HEK293 (cell line): ENCODE results near the gene CAMKMT.

Source experiments
- GLI4 ChIP-seq: fragments of 450-650 bp; formaldehyde crosslinking; IDR thresholded peaks from 2 replicates; pipeline ENCODE4 v1.5.1; 2016; ENCODE audit warnings: missing biosample characterization, missing genetic modification characterization
- REPIN1 ChIP-seq: fragments of 450-650 bp; formaldehyde crosslinking; IDR thresholded peaks from 2 replicates; pipeline ENCODE4 v1.5.1; 2017; ENCODE audit warnings: missing biosample characterization, missing genetic modification characterization, low read depth
- SETDB1 ChIP-seq: IDR thresholded peaks from one replicate; pipeline ENCODE4 v1.6.1; 2017; ENCODE audit warnings: mild to moderate bottlenecking, low read length, moderate library complexity, mixed read lengths; ENCODE audit not compliant: insufficient read length
- ZNF10 ChIP-seq: fragments of 450-650 bp; formaldehyde crosslinking; IDR thresholded peaks from 2 replicates; pipeline ENCODE4 v1.5.1; 2017; ENCODE audit warnings: missing biosample characterization, missing genetic modification characterization
- ZNF341 ChIP-seq: fragments of 450-650 bp; formaldehyde crosslinking; IDR thresholded peaks from 2 replicates; pipeline ENCODE4; 2016; ENCODE audit warnings: low read depth, missing biosample characterization, missing genetic modification characterization
- ZNF416 ChIP-seq: fragments of 450-650 bp; formaldehyde crosslinking; IDR thresholded peaks from 2 replicates; pipeline ENCODE4 v1.5.1; 2016; ENCODE audit warnings: missing biosample characterization, missing genetic modification characterization
- ZNF776 ChIP-seq: fragments of 450-650 bp; formaldehyde crosslinking; IDR thresholded peaks from 2 replicates; pipeline ENCODE4 v1.5.0; 2017; ENCODE audit warnings: missing biosample characterization, missing genetic modification characterization, borderline replicate concordance
- TF ChIP-seq, protein P1 (sequence below): fragments of 450-650 bp; formaldehyde crosslinking; IDR thresholded peaks from 2 replicates; pipeline ENCODE4 v1.5.1; 2016; ENCODE audit warnings: missing biosample characterization, missing genetic modification characterization
- TF ChIP-seq, protein P2 (sequence below): fragments of 450-650 bp; formaldehyde crosslinking; IDR thresholded peaks from 2 replicates; pipeline ENCODE4 v1.5.1; 2016; ENCODE audit warnings: missing biosample characterization, missing genetic modification characterization
- TF ChIP-seq, protein P3 (sequence below): fragments of 450-650 bp; formaldehyde crosslinking; IDR thresholded peaks from 2 replicates; pipeline ENCODE4 v1.5.1; 2016; ENCODE audit warnings: missing biosample characterization, missing genetic modification characterization
- TF ChIP-seq, protein P4 (sequence below): fragments of 450-650 bp; formaldehyde crosslinking; IDR thresholded peaks from 2 replicates; pipeline ENCODE4 v1.5.1; 2016; ENCODE audit warnings: missing biosample characterization, missing genetic modification characterization

DNA sequence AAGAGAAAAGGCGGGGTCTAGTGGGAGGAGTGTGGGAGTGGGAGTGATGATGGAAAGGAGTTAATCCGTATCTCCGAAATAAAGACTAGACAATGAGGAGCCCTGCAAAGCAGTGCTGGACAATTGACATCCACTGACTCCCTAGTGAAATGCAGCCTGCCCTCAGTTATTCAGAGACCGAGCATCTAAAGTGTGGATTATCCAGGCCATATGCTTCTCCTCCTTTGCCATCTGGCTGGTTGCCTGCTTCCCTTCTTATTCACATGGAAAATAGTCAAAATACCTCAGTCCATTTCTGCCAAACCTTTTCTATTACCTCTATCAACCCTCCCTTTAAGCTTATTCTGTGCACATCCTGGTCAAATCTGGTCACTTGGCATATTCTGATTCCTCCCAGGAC, 291.0 kb downstream of the CAMKMT start:
- TF ChIP-seq, protein P1, sequence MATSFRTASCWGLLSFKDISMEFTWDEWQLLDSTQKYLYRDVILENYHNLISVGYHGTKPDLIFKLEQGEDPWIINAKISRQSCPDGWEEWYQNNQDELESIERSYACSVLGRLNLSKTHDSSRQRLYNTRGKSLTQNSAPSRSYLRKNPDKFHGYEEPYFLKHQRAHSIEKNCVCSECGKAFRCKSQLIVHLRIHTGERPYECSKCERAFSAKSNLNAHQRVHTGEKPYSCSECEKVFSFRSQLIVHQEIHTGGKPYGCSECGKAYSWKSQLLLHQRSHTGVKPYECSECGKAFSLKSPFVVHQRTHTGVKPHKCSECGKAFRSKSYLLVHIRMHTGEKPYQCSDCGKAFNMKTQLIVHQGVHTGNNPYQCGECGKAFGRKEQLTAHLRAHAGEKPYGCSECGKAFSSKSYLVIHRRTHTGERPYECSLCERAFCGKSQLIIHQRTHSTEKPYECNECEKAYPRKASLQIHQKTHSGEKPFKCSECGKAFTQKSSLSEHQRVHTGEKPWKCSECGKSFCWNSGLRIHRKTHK (tag by site-specific recombination), result no peak
- no peak for TF ChIP-seq GLI4 (tag by site-specific recombination)
- TF ChIP-seq, protein P2, sequence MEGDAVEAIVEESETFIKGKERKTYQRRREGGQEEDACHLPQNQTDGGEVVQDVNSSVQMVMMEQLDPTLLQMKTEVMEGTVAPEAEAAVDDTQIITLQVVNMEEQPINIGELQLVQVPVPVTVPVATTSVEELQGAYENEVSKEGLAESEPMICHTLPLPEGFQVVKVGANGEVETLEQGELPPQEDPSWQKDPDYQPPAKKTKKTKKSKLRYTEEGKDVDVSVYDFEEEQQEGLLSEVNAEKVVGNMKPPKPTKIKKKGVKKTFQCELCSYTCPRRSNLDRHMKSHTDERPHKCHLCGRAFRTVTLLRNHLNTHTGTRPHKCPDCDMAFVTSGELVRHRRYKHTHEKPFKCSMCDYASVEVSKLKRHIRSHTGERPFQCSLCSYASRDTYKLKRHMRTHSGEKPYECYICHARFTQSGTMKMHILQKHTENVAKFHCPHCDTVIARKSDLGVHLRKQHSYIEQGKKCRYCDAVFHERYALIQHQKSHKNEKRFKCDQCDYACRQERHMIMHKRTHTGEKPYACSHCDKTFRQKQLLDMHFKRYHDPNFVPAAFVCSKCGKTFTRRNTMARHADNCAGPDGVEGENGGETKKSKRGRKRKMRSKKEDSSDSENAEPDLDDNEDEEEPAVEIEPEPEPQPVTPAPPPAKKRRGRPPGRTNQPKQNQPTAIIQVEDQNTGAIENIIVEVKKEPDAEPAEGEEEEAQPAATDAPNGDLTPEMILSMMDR, result no peak
- TF ChIP-seq ZNF776 (tag by site-specific recombination), result no peak
- TF ChIP-seq, protein P3, sequence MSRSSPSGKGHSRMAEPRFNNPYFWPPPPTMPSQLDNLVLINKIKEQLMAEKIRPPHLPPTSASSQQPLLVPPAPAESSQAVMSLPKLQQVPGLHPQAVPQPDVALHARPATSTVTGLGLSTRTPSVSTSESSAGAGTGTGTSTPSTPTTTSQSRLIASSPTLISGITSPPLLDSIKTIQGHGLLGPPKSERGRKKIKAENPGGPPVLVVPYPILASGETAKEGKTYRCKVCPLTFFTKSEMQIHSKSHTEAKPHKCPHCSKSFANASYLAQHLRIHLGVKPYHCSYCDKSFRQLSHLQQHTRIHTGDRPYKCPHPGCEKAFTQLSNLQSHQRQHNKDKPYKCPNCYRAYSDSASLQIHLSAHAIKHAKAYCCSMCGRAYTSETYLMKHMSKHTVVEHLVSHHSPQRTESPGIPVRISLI (tag by site-specific recombination), result no peak
- TF ChIP-seq REPIN1, result no peak
- no peak for TF ChIP-seq ZNF416 (tag by site-specific recombination)
- no peak for TF ChIP-seq ZNF341 (tag by site-specific recombination)
- TF ChIP-seq, protein P4, sequence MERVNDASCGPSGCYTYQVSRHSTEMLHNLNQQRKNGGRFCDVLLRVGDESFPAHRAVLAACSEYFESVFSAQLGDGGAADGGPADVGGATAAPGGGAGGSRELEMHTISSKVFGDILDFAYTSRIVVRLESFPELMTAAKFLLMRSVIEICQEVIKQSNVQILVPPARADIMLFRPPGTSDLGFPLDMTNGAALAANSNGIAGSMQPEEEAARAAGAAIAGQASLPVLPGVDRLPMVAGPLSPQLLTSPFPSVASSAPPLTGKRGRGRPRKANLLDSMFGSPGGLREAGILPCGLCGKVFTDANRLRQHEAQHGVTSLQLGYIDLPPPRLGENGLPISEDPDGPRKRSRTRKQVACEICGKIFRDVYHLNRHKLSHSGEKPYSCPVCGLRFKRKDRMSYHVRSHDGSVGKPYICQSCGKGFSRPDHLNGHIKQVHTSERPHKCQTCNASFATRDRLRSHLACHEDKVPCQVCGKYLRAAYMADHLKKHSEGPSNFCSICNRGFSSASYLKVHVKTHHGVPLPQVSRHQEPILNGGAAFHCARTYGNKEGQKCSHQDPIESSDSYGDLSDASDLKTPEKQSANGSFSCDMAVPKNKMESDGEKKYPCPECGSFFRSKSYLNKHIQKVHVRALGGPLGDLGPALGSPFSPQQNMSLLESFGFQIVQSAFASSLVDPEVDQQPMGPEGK (tag by site-specific recombination), result no peak
- TF ChIP-seq ZNF10 (tag by site-specific recombination), result no peak
- TF ChIP-seq SETDB1, result no peak
